Fibroblast of skin of right biceps (primary cell): ENCODE results near the gene TSPAN9.

Experiments used
- DNase-seq: peaks from one replicate; pipeline ENCODE4 v3.0.0-alpha.2; 2013

Gene TSPAN9

DNA sequence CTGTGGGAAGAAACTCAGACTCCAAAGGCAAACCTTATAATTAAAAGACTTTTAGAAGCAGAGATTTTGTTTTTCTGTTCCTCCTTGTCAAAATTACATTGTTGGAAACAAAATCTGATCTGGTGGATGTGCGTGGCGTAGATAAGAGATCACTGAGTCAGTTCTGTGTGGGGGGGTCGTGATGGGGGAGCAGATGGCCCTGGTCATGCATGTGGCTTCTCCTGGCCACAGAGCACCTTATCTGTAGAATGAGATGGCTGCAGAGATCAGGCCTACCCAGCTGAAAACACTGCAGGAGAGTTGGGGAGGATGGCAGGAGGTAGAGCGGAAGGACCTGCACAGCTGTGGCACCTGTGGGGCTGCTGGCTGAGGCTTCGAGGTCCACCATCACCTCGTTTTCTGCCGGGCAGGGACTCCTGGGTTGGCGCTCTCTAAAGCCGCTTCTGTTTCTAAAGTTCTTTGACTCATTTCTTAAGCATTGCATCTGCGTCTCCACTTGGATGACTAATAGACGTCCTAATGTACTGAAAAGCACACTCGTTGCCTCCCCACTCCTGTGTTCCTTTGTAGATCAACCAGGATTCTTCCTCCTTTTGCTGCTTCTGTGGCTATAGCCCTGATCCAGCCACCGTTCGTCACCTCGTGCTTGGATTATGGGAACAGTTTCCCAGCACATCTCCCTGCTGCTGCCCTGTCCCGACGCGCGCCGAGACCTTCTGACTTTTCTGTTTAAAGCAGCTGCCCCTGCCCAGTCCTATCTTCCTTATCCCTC lies 93.4 kb downstream of the TSPAN9 start:
- DNase-seq: peak; percentile 91

DNA sequence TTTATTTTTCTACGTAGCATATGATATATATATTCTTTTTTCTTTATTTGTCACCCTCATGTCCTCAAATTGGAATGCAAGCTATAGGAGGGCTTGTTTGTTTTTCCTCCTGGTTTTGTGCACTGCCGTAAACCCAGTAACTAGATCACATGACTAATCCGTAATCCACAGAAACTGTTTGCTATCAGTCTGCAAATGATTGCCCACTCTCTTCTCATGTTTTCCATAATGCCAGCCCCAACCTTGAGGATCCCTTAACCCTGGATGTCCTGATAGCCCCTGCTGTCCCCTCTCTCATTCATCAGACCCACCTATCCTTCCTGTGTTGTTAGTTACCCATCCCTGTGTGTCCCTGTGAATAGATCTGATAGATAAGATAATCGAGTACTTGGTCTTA lies 94.0 kb downstream of the TSPAN9 start:
- DNase-seq: no peak

DNA sequence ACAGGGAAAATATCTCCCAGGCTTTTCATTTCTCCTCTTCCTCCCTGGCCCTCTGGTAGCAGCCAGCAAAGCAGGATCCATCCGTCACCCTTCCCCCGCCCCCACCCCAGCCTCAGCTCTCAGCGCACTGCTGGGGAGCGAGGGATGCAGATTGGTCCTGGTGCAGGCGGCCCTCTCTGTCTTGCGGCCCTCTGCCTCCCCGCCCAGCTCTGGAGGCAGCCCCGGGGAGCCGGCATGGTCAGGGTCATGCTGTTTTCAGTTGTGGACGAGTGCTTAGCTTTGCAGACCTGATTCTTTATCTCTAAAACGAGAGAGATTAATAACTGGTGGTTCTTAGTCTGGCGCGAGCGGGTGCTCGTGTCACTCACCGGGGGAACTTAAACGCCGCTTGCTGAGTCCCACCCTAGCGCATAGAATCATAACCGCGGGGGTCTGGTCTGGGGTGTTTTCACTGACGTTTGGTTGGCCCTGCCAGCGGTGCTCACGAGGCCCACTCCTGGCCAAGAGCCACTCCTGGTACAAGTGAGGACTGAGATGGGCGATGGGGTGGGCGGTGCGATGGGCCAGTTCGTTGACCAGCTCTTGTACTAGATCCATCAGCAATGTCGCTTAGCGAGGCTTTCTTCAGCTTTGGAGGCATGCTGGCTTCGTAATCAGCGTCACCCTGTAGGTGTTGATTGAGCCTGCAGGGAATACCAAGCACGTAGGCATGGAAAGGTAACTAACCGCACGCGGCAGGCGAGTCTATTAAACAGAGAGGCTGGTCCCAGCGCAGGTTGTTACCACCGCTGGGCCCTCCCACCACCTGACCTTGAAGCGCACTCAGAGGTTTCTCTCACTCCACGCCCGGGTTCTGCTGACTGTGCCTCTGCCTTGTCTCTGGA lies 95.2 kb downstream of the TSPAN9 start:
- DNase-seq: no peak

DNA sequence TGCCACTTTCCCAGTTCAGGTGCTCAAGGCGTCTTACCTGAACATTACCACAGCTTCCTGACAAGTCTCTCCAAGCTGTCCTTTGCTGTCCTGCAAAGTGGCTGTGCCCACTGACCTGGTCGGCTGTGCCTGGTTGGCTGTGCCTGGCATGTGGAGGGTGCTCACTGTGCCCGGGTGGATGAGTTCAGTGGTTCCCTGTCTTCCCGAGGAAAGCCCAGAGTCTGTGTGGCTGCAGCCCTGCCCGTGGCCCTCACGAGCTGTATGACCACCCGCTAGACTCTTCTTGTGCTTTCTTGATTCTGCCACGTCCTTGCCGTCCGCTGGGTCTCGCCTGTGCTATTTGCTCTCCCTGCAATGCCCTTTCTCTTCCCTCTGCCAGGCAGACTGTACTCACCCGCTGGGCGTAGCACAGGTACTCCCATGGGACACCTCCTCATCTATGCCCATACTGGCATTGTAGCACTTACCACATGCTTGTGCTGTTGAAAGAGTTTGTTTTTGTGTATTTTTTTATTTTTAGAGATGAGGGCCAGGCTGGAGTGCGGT lies 95.9 kb downstream of the TSPAN9 start:
- no peak for DNase-seq

DNA sequence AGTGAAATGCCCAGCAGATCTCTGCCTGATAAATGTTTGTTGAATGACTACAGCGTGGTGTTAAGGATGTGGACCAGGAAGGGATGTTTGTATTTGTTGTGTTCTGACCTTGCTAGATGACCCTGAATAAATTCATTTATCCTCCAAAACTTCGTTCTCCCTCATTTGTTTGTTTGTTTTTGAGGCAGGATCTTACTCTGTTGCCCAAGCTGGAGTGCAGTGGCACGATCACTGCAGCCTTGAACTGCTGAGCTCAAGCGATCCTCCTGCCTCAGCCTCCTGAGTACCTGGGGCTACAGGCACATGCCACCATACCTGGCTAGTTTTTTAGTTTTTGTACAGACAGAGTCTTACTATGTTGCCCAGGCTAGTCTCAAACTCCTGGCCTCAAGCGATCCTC lies 96.7 kb downstream of the TSPAN9 start:
- no peak for DNase-seq

DNA sequence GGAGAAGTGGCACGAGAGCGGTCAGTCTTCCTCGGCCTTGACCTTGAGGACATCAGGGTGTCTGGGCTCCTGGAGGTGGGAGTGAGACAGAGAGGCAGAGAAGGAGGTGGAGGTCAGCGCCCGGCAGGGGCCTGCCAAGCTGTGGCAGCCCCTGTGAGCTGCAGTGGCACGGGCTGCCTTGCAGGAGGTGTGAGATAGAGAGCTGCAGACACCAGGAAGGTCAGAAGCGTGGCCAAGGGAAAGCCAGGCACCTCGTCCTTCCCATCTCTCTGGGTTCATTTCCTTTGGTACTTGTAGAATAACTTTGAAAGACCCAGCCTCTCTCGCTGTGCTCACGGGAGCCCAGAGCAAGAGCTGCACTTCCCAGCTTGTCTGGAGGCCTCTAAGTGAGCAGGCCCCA lies 98.1 kb downstream of the TSPAN9 start:
- DNase-seq: no peak

DNA sequence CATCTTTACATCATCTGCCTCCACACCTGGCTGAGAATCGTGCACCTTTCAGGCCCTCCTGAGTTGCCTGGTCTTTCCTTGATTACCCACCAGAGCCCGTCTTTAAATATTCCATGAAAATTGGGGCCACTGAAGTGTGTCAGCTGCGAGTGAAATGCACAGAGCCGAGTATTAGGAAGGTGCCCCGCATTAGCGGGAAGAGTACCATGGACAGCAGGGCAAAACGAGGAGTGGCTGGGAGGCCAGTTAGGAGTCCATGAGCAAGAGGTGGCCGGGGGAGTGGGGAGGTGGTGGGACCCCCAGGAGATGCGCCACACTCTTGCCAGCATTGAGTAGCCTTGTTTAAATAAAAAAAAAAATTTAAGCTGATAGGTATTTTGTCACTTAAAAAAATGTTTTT lies 99.6 kb downstream of the TSPAN9 start:
- no peak for DNase-seq

DNA sequence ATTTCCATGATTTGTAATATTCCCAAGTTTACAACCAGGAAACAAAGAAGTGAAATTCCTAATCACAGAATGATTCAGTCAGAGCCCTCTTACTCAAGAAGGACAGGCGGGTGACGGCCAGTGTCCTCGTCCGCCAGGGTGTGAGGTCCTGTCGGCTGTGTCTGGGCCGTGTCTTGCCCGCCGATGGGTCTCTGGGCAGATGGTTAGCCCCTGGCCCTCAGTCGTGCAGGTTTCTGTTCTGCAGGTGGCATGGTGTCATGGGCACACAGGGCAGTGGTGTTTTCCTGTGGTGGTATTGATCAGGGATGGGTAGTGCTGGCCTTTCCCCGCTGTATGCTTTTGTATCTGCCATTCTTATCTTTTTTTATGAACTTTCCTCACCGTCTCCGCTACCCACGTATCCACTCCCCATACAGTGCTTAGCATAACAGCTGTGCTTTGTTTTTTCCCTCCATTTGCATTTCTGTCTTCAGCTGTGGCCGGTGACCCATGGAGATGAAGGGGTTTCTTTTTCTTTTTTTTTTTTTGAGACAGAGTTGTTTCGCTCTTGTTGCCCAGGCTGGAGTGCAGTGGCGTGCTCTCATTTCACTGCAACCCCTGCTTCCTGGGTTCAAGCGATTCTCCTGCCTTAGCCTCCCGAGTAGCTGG lies 100.7 kb downstream of the TSPAN9 start:
- DNase-seq: no peak

DNA sequence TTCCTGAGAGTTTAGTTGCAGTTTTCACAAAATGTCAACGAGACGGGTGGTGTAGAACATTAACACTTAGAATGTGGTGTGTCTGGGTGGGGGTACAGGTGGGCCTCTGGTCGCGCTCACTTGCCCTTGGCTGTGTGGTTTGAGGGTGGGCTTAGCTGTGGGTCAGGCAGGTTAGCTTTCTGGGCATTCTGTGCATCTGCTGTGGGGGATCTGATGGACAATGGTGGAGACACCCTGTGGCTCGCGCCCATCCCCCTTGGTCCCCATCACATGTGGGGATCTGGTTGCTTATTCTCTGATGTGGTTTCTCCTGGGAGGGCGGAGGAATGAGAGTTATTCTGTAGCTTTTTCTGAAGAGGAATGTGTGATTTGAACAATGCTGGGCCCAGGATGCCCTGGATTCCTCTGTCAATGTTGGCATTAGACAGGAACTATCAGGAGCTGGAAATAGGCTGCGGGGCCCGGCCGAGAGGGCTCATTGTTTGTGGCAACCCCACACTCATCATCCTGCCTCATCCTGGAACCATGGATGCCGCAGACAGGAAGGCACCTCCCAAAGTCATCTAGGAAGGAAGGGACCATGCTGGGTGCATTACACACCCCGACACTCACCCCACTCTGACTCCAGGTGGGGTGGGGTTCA lies 101.6 kb downstream of the TSPAN9 start:
- no peak for DNase-seq

DNA sequence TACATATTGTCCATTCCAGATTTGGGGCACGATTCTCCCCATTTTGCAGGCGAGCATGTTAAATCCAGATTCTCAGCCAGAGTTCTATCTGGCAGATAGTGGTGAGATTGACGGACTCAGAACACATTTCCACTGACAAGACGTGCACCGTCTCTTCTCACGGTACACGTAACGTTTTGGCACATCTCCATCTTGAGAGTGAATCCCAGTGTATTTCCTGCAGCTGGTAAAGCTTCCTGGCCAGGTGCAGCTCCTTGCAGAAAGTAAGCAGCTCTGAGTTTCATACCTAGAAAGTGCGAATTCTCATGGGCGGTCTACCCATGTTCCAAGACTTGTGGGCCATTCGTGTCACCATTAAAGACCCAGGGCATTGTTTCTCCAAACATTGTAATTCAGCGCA lies 102.6 kb downstream of the TSPAN9 start:
- no peak for DNase-seq

DNA sequence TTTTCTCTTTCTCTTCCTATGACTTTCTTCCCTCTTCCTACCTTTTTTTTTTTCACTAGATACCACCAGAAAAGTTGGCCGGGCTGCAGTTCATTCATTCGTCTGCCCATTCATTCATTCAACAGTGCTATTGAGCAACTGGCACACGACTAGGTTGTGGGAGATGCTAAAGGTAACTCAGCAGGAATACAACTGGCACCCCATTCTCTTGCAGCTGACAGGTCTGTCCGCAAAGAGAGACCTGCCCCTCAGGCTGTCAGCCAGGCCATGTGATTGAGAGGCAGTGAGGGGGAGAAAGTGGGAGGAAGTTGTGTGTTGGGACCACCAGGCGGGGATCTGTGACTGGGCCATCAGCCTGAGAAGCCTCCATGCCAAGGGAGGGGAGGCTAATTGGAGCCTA lies 105.2 kb downstream of the TSPAN9 start:
- no peak for DNase-seq

DNA sequence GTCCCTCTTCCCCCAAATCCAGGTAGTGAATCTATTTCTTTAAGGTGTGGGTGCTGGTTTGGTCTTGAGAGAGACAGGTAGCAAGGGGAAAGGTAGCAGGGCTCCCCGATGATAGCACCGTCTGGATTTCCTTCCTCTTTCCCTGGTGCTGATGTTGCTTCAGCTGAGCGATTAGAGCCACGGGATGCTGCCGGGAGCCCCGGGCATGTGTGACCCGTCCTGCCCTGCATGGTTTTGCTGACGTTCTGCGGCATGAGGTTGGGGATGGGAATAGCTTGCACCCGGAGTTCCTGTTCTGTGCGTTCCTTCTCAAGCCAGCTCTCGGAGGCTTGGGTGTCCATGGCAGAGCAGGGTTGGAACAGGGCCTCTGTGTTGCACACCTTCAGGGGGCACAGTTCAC lies 107.3 kb downstream of the TSPAN9 start:
- no peak for DNase-seq

DNA sequence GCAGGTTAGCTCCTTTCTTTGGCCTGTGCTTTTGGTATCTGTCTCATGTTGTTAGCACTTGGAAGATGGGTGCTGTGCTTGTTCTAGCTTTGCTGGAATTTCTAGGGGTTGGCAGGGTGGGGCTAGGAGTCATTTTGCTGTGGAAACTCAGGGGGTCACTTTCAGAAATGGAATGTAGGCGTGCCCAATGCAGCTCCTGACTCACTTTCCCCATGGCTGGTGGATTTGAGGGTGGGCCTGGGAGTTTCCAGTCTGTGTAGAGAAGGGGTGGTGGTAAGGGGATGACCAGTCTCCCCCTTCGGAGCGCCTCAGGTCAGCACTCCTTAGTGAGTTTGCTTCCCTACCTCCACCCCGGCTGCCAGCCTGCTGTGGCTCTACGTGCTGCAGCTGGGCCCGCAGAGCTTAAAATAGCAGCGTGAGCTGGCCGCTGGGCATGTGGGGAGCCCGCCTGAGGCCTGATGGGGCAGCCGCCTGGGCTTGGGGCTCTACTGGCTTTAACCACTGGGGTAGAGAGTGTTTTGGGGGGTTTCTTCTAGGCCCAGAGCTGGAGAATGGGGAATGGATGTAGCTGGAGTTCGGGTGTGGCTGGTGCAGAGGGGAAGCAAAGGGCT lies 108.2 kb downstream of the TSPAN9 start:
- no peak for DNase-seq

DNA sequence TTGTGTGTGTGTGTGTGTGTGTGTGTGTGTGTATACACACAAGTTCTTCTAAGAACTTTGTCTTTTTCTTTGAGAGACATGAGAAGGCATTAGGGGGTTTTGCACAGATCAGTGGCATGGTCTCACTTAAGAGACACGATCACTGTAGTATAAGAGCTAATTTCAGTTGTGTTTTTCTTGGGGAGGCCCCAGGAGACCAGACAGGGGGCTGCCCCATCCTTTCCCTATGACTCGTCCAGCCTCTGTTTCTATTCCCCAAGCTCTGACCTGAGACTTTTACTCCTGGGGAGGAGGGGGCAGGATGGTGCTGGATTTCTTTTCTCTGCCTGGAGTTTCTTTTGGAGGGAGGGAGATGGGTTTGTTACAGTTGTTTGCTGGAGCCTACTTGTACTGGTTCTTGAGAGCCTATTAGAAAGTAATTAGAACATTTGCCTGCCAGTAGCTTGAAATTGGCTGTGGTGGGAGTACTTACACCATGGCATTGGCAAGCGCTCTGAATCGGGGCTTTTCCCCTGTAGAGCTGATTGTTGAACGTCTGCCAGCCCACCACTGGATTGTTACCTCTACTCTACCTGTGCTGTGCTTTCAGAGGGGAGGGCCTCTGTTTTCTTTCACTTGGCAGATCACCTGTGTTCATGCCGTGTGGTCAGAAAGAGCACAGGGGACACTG lies 109.5 kb downstream of the TSPAN9 start:
- peak; percentile 37 for DNase-seq

DNA sequence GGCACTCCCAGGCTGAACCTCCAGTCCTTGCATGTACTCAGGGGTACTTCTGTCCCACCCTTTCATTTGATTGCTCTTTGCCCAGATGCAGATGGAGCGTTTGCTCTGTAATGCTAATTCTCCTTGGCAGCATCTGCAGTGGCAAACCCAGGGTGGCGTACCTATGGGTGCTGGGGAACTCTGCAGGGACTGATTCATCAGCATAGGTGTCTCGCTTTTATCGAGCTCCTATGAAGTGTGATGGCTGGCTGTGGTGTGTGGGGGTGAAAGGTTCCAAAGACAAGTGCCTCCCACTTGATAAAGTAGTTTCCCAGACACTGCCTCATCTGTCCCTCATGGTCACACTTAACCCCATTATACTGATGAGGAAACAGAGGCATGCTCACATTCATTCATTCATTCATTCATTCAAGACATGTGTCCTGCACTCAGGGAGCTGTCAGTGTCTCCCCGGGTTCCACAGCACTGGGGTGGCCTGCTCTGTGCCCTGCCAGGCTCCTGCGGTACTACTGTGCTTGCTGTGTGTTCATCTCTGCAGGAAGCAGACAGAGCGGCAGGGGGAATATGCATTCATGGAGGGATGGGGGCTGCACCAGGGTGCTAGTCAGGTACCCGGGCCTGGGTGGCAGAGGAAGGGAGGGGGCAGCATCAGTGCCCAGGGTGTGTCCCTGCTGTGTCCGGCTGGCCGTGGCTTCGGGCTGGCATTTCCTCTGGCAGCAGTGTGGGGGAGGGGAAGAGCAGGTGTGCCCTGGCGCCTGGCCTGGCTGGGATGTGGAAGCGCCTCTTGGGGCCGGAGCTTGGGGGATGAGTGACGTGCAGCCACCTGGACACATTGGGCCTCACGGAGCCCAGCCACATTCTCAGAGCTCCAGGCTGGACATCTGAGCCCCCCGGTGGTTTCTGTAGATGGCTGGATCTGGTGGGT lies 110.9 kb downstream of the TSPAN9 start:
- no peak for DNase-seq

DNA sequence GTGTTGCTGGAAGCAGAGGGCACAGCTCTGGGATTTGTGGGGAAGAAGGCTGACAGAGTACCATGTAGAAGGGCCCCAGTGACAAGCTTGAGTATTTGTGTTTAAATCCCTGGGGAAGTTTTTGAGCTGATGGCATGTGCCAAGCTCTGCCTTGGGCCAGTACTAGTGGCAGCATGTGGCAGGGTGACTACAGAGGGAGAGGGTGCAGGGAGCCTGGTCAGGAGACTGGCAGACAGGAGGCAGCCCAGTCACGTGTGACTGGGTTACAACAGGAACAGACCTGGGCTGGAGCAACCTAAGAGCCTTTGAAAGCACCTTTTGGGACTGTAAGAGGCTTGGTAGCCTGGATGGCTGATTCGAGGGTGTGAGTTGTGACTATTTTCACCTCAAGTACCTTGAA lies 112.1 kb downstream of the TSPAN9 start:
- no peak for DNase-seq

DNA sequence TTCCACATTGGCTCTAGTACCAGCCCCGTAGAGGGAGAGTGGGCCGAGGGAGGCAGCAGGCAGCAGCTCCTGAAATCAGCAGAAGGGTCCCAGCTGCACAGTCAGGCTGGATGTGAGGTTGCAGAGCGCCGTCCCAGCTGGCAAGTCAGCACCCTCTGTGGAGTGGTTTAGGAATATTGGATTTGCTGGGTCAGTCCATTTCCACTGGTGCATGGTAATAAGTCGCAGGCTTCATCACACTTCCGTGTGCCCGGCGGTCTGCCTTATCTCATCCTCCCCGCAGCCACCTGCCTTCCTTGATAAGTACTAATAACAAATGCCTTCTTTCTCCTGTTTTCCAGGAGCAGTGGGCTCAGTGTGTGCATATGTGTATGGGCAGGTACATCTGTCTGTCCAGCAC lies 112.9 kb downstream of the TSPAN9 start:
- DNase-seq: no peak

DNA sequence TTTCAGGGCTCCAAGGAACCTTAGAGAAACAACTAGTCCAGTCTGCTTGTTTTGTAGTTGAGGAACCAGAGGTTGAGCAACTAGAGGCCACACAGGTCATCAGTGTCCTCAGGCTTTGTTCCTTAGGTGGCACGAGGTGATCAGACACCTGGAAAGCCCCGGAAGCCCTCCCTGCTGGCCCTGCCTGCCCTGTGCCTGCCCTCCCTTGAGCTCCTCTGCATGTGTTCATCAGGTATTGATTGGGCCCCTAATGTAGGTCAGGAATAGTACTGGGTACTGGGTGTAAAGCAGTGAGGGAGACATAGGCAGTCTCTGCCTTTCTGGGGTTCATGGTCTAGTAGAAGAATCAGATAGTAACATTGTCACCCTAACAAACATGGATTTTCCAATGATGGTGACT lies 114.3 kb downstream of the TSPAN9 start:
- no peak for DNase-seq

DNA sequence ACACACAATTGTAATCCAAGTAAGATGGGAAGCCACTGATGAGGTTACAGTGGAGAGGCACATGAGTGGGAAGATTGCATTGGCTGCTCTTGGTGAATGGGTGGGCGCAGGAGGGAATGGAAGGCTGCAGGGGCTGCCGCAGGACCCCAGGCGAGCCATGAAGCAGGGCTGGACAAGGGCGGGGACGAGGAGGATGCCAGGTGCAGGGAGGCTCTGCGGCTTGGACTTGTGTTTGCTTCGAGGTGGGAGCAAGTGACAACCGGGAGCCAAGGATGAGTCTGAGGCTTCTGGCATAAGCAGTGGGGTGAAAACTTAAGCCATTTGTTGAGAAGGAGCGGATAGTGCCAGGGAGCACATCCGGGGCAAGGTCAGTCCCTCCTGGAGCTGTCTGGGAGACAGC lies 115.0 kb downstream of the TSPAN9 start:
- no peak for DNase-seq

DNA sequence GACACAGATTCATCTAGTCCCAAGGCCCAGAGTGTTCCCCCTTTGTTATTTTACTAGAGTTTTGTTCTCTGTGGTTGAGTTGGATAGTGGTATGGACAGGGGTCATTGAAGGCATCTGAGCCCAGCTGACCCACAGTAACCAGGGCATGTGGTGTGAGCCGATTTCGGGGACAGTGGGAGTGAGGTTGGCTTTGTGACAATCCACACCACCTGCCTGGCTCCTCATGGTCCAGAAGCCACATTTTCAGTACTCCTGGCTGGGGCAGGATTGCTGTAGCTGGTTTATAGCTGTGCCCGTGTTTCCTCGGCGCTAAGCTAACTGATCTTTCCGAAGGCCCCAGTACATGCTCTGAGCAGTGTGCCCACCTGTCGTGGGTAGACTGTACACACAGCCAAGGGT lies 116.0 kb downstream of the TSPAN9 start:
- no peak for DNase-seq

DNA sequence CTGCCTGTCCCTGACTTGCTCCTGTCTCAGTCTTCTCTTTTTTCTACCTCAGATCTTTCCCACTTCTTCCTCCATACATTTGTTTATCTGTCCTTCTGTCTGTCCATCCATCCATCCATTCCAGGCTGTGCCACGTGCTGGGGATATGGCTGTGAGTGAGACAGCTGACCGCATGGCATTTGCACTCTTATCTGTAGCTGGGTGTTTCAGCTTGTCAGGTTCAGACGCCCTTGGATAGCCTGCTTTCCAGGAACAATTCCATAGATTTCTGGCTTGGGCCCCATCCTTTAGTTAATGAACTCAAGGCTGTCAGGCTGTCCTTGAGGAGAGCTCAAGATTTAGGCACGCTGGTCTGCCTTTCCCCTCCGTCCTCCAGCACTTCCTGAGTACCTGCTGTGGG lies 116.6 kb downstream of the TSPAN9 start:
- DNase-seq: no peak
